ENCODE data around the gene EXTL1. TPM values are rescaled to one million over a fixed set of nuclear protein-coding genes. Genes with fewer than 3 reads are reported as not detected.

The EXTL1 gene
- total RNA-seq, 4 donors from 2014 or later = 0.08 to 0.81 (median 0.31) TPM; not detected in 1

GRCh38 chr1:26029054-26029863, 7.7 kb downstream of the EXTL1 start:
- Histone ChIP-seq H3K4me1 (no peaks in the 10 kb centered on the region), H3K27ac (no peak overlapping the region), H3K27me3 (peaks cover 13% of the 10 kb centered on the region), H3K4me3 (no peak overlapping the region), H3K36me3 (no peaks in the 10 kb centered on the region), H3K9me3 (no peaks in the 10 kb centered on the region)
- WGBS, 2 donors (ENCODE audit: low coverage in 1 of 2) = 89 to 96% methylated on average over 5 of the region's 15 CpGs
- TF ChIP-seq, protein P1, sequence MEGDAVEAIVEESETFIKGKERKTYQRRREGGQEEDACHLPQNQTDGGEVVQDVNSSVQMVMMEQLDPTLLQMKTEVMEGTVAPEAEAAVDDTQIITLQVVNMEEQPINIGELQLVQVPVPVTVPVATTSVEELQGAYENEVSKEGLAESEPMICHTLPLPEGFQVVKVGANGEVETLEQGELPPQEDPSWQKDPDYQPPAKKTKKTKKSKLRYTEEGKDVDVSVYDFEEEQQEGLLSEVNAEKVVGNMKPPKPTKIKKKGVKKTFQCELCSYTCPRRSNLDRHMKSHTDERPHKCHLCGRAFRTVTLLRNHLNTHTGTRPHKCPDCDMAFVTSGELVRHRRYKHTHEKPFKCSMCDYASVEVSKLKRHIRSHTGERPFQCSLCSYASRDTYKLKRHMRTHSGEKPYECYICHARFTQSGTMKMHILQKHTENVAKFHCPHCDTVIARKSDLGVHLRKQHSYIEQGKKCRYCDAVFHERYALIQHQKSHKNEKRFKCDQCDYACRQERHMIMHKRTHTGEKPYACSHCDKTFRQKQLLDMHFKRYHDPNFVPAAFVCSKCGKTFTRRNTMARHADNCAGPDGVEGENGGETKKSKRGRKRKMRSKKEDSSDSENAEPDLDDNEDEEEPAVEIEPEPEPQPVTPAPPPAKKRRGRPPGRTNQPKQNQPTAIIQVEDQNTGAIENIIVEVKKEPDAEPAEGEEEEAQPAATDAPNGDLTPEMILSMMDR (IDR thresholded peaks at IDR 0.05) = no peak
- TF ChIP-seq EP300 (IDR thresholded peaks at IDR 0.05) (no peak), POLR2A (IDR thresholded peaks at IDR 0.05) (no peak), POLR2AphosphoS5 (IDR thresholded peaks at IDR 0.05) (no peak)
- no peak for ATAC-seq

DNA sequence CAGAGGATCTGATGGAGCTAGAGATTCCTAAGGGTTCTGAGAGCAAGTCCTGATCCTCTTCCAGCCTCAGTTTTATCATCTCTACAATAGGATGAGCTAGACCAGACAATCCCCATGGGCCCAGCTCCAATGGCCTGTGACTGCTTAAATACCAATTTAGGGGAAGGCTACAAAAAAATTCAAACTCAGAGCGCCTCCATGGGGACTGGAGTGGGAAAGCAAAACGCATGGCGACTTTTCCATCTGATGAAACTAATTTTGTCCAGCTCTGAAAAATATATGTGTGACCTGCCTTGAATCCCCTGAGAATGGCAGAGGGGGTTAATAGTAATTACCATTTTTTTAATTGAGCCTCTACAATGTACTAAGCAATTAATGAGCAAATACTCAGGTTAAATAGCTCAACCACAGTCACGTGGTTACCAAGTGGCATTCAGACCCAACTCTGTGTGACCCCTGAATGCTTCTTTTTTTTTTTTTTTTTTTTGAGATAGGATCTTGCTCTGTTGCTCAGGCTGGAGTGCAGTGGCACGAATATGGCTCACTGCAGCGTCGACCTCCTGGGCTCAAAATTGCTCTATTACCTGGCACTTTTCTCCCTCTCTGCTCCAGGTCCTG, 8.4 kb downstream of the EXTL1 start:
- WGBS, 2 donors (ENCODE audit: low coverage in 1 of 2) = 81 to 84% methylated on average over 7 of the region's 7 CpGs
- H3K9me3 ChIP-seq = no peaks in the 10 kb centered on the region
- H3K27ac ChIP-seq = no peak overlapping the region
- TF ChIP-seq, protein P1 (IDR thresholded peaks at IDR 0.05) = no peak
- no peak for TF ChIP-seq EP300 (IDR thresholded peaks at IDR 0.05)
- no peak for TF ChIP-seq POLR2AphosphoS5 (IDR thresholded peaks at IDR 0.05)
- no peak for TF ChIP-seq POLR2A (IDR thresholded peaks at IDR 0.05)
- H3K4me3 ChIP-seq = no peak overlapping the region
- peaks cover 0 to 6% (median 4%) of the 10 kb centered on the region in 3 donors for H3K4me1 ChIP-seq
- peaks cover 13% of the 10 kb centered on the region for H3K27me3 ChIP-seq
- ATAC-seq = no peak
- H3K36me3 ChIP-seq = no peaks in the 10 kb centered on the region

GRCh38 chr1:26031196-26031595, 9.6 kb downstream of the EXTL1 start:
- TF ChIP-seq EP300 (IDR thresholded peaks at IDR 0.05) (no peak), POLR2AphosphoS5 (IDR thresholded peaks at IDR 0.05) (no peak), POLR2A (IDR thresholded peaks at IDR 0.05) (no peak)
- TF ChIP-seq, protein P1 (IDR thresholded peaks at IDR 0.05) = no peak
- H3K36me3 ChIP-seq = no peaks in the 10 kb centered on the region
- no peak overlapping the region for H3K4me3 ChIP-seq
- peaks cover 0 to 12% (median 4%) of the 10 kb centered on the region in 3 donors for H3K4me1 ChIP-seq
- no CpG with 5 or more reads among the region's 4 CpGs for WGBS, 2 donors (ENCODE audit: low coverage in 1 of 2)
- ATAC-seq = no peak
- no peaks in the 10 kb centered on the region for H3K9me3 ChIP-seq
- H3K27me3 ChIP-seq = peaks cover 13% of the 10 kb centered on the region
- no peak overlapping the region for H3K27ac ChIP-seq

DNA sequence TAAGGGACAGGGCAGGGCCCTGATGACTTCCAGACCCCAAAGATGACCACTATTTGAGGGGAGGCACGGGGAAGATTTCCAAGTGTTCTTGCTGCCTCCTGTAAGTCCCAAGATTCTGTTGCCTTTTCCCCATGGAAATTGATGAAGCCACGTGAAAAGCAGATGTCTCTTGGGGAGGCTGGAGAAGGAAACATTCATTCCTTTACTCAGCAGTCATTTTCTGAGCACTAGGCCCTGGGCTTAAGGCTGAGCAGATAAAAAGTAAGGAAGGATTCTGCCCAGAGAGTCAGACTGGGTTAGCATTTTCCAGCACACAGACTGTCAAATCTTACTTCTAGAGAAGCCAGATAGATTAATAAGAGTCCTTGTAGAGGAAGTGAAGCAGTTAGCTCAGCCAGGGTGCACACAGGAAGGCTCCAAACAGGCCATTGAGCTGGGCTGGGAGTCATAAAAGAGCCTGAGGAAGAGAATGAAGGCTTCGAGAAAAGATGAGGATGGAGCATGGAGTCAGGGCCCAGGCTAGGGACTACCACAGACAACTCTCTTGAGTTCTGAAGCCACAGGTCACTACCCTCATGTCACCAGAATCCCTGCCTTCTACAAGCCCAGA, 10.1 kb downstream of the EXTL1 start:
- Histone ChIP-seq H3K9me3 (no peaks in the 10 kb centered on the region), H3K27ac (no peak overlapping the region), H3K27me3 (peaks cover 13% of the 10 kb centered on the region), H3K36me3 (no peaks in the 10 kb centered on the region), H3K4me3 (no peak overlapping the region), H3K4me1 (peaks cover 0 to 17% (median 4%) of the 10 kb centered on the region in 3 donors)
- WGBS, 2 donors (ENCODE audit: low coverage in 1 of 2) = 52% methylated on average over 2 of the region's 3 CpGs; no CpG with 5 or more reads in 1 of the 2 donors
- ATAC-seq = no peak
- TF ChIP-seq, protein P1 (IDR thresholded peaks at IDR 0.05) = no peak
- no peak for TF ChIP-seq POLR2A (IDR thresholded peaks at IDR 0.05)
- no peak for TF ChIP-seq EP300 (IDR thresholded peaks at IDR 0.05)
- no peak for TF ChIP-seq POLR2AphosphoS5 (IDR thresholded peaks at IDR 0.05)
